Measurements from ENCODE around the gene UPB1.

UPB1 gene

GRCh38 chr22:24460418-24461089, 34.6 kb upstream of the UPB1 start:
- WGBS, 2 experiments (ENCODE audit: insufficient coverage in 2 of 2): 67 to 75% methylated on average over 9 to 10 of the region's 10 CpGs
- H3K27ac ChIP-seq (ENCODE audit: low read depth, low read length, severe bottlenecking): no peak overlapping the region
- H3K9me3 ChIP-seq (ENCODE audit: control insufficient read depth, low read length): no peaks in the 10 kb centered on the region
- no peaks in the 10 kb centered on the region for H3K36me3 ChIP-seq (ENCODE audit: control insufficient read depth, insufficient read depth, low read length)
- H3K4me1 ChIP-seq (ENCODE audit: control insufficient read depth, insufficient read depth, low read length, poor library complexity, severe bottlenecking): peaks cover 26% of the 10 kb centered on the region
- no peak overlapping the region for H3K4me3 ChIP-seq (ENCODE audit: extremely low read depth, insufficient read depth, low read length, poor library complexity, severe bottlenecking)

GRCh38 chr22:24463071-24463760, 31.9 kb upstream of the UPB1 start:
- Histone ChIP-seq H3K27ac (ENCODE audit: low read depth, low read length, severe bottlenecking) (no peak overlapping the region), H3K9me3 (ENCODE audit: control insufficient read depth, low read length) (no peaks in the 10 kb centered on the region), H3K4me3 (ENCODE audit: extremely low read depth, insufficient read depth, low read length, poor library complexity, severe bottlenecking) (no peak overlapping the region), H3K4me1 (ENCODE audit: control insufficient read depth, insufficient read depth, low read length, poor library complexity, severe bottlenecking) (peaks cover 46% of the 10 kb centered on the region), H3K36me3 (ENCODE audit: control insufficient read depth, insufficient read depth, low read length) (no peaks in the 10 kb centered on the region)
- 97% methylated on average over 4 to 5 of the region's 6 CpGs for WGBS, 2 experiments (ENCODE audit: insufficient coverage in 2 of 2)

- WGBS, 2 experiments (ENCODE audit: insufficient coverage in 2 of 2): 57 to 58% methylated on average over 2 to 4 of the region's 5 CpGs
- H3K4me1 ChIP-seq (ENCODE audit: control insufficient read depth, insufficient read depth, low read length, poor library complexity, severe bottlenecking): peaks cover 33% of the 10 kb centered on the region
- H3K4me3 ChIP-seq (ENCODE audit: extremely low read depth, insufficient read depth, low read length, poor library complexity, severe bottlenecking): no peak overlapping the region
- no peaks in the 10 kb centered on the region for H3K36me3 ChIP-seq (ENCODE audit: control insufficient read depth, insufficient read depth, low read length)
- no peaks in the 10 kb centered on the region for H3K9me3 ChIP-seq (ENCODE audit: control insufficient read depth, low read length)
- peak overlapping the region; percentile 75 for H3K27ac ChIP-seq (ENCODE audit: low read depth, low read length, severe bottlenecking)
Observed at GRCh38 chr22:24465566-24465965, 29.6 kb upstream of the UPB1 start.

GRCh38 chr22:24465975-24466374, 29.2 kb upstream of the UPB1 start:
- Histone ChIP-seq H3K27ac (ENCODE audit: low read depth, low read length, severe bottlenecking) (peak overlapping the region; percentile 75), H3K36me3 (ENCODE audit: control insufficient read depth, insufficient read depth, low read length) (no peaks in the 10 kb centered on the region), H3K9me3 (ENCODE audit: control insufficient read depth, low read length) (no peaks in the 10 kb centered on the region), H3K4me3 (ENCODE audit: extremely low read depth, insufficient read depth, low read length, poor library complexity, severe bottlenecking) (no peak overlapping the region), H3K4me1 (ENCODE audit: control insufficient read depth, insufficient read depth, low read length, poor library complexity, severe bottlenecking) (peaks cover 29% of the 10 kb centered on the region)
- 82% methylated on average over 3 of the region's 3 CpGs; no CpG with 5 or more reads in 1 of the 2 experiments for WGBS, 2 experiments (ENCODE audit: insufficient coverage in 2 of 2)

GRCh38 chr22:24466716-24467328, 28.3 kb upstream of the UPB1 start:
- no CpG with 5 or more reads among the region's 1 CpG for WGBS, 2 experiments (ENCODE audit: insufficient coverage in 2 of 2)
- Histone ChIP-seq H3K4me3 (ENCODE audit: extremely low read depth, insufficient read depth, low read length, poor library complexity, severe bottlenecking) (no peak overlapping the region), H3K36me3 (ENCODE audit: control insufficient read depth, insufficient read depth, low read length) (no peaks in the 10 kb centered on the region), H3K4me1 (ENCODE audit: control insufficient read depth, insufficient read depth, low read length, poor library complexity, severe bottlenecking) (peaks cover 32% of the 10 kb centered on the region), H3K9me3 (ENCODE audit: control insufficient read depth, low read length) (no peaks in the 10 kb centered on the region), H3K27ac (ENCODE audit: low read depth, low read length, severe bottlenecking) (peak overlapping the region; percentile 31)

- H3K4me1 ChIP-seq (ENCODE audit: control insufficient read depth, insufficient read depth, low read length, poor library complexity, severe bottlenecking): peaks cover 34% of the 10 kb centered on the region
- no peaks in the 10 kb centered on the region for H3K9me3 ChIP-seq (ENCODE audit: control insufficient read depth, low read length)
- H3K36me3 ChIP-seq (ENCODE audit: control insufficient read depth, insufficient read depth, low read length): no peaks in the 10 kb centered on the region
- peak overlapping the region; percentile 31 for H3K27ac ChIP-seq (ENCODE audit: low read depth, low read length, severe bottlenecking)
- WGBS, 2 experiments (ENCODE audit: insufficient coverage in 2 of 2): 100% methylated on average over 1 to 2 of the region's 2 CpGs
- no peak overlapping the region for H3K4me3 ChIP-seq (ENCODE audit: extremely low read depth, insufficient read depth, low read length, poor library complexity, severe bottlenecking)
Observed at GRCh38 chr22:24467340-24467739, 27.8 kb upstream of the UPB1 start.

GRCh38 chr22:24471570-24471969, 23.6 kb upstream of the UPB1 start:
- WGBS, 2 experiments (ENCODE audit: insufficient coverage in 2 of 2): 89 to 94% methylated on average over 3 to 4 of the region's 4 CpGs
- Histone ChIP-seq H3K9me3 (ENCODE audit: control insufficient read depth, low read length) (no peaks in the 10 kb centered on the region), H3K27ac (ENCODE audit: low read depth, low read length, severe bottlenecking) (no peak overlapping the region)

GRCh38 chr22:24473284-24473683, 21.8 kb upstream of the UPB1 start:
- H3K36me3 ChIP-seq (ENCODE audit: control insufficient read depth, insufficient read depth, low read length): no peaks in the 10 kb centered on the region
- no peaks in the 10 kb centered on the region for H3K9me3 ChIP-seq (ENCODE audit: control insufficient read depth, low read length)
- peaks cover 17% of the 10 kb centered on the region for H3K4me1 ChIP-seq (ENCODE audit: control insufficient read depth, insufficient read depth, low read length, poor library complexity, severe bottlenecking)
- no peak overlapping the region for H3K27ac ChIP-seq (ENCODE audit: low read depth, low read length, severe bottlenecking)
- no peak overlapping the region for H3K4me3 ChIP-seq (ENCODE audit: extremely low read depth, insufficient read depth, low read length, poor library complexity, severe bottlenecking)

More at GRCh38 chr22:24471570-24471969, 23.6 kb upstream of the UPB1 start:
- Histone ChIP-seq H3K36me3 (ENCODE audit: control insufficient read depth, insufficient read depth, low read length) (no peaks in the 10 kb centered on the region), H3K4me1 (ENCODE audit: control insufficient read depth, insufficient read depth, low read length, poor library complexity, severe bottlenecking) (peaks cover 27% of the 10 kb centered on the region), H3K4me3 (ENCODE audit: extremely low read depth, insufficient read depth, low read length, poor library complexity, severe bottlenecking) (no peak overlapping the region)

- H3K27ac ChIP-seq (ENCODE audit: low read depth, low read length, severe bottlenecking): peak overlapping the region; percentile 94
- H3K4me1 ChIP-seq (ENCODE audit: control insufficient read depth, insufficient read depth, low read length, poor library complexity, severe bottlenecking): peaks cover 17% of the 10 kb centered on the region
- no peaks in the 10 kb centered on the region for H3K36me3 ChIP-seq (ENCODE audit: control insufficient read depth, insufficient read depth, low read length)
- no peaks in the 10 kb centered on the region for H3K9me3 ChIP-seq (ENCODE audit: control insufficient read depth, low read length)
- H3K4me3 ChIP-seq (ENCODE audit: extremely low read depth, insufficient read depth, low read length, poor library complexity, severe bottlenecking): no peak overlapping the region
- 8 to 15% methylated on average over 1 of the region's 3 CpGs for WGBS, 2 experiments (ENCODE audit: insufficient coverage in 2 of 2)
Observed at GRCh38 chr22:24474221-24474620, 20.9 kb upstream of the UPB1 start.

GRCh38 chr22:24474649-24475255, 20.4 kb upstream of the UPB1 start:
- 75 to 88% methylated on average over 1 to 4 of the region's 5 CpGs for WGBS, 2 experiments (ENCODE audit: insufficient coverage in 2 of 2)
- Histone ChIP-seq H3K4me1 (ENCODE audit: control insufficient read depth, insufficient read depth, low read length, poor library complexity, severe bottlenecking) (peaks cover 17% of the 10 kb centered on the region), H3K4me3 (ENCODE audit: extremely low read depth, insufficient read depth, low read length, poor library complexity, severe bottlenecking) (no peak overlapping the region), H3K27ac (ENCODE audit: low read depth, low read length, severe bottlenecking) (peak overlapping the region; percentile 94), H3K36me3 (ENCODE audit: control insufficient read depth, insufficient read depth, low read length) (no peaks in the 10 kb centered on the region), H3K9me3 (ENCODE audit: control insufficient read depth, low read length) (no peaks in the 10 kb centered on the region)
